ENCODE results near the gene DMRT1. TPM values are rescaled to one million over a fixed set of nuclear protein-coding genes. Genes with fewer than 3 reads are reported as not detected.

Gene DMRT1
- total RNA-seq, 1 donor from 2014 or later, result not detected

Other genes starting within 250 kb of the DMRT1 start
- gene DMRT3, start 135.0 kb downstream of the DMRT1 start, total RNA-seq, result 0.29 and 1.4 TPM in 2 replicates
- 0.35 TPM in 1 of 2 replicates, not detected in the other for gene DMRT2, start 208.7 kb downstream of the DMRT1 start, total RNA-seq